ENCODE results near the gene KIF6.

KIF6 gene

DNA sequence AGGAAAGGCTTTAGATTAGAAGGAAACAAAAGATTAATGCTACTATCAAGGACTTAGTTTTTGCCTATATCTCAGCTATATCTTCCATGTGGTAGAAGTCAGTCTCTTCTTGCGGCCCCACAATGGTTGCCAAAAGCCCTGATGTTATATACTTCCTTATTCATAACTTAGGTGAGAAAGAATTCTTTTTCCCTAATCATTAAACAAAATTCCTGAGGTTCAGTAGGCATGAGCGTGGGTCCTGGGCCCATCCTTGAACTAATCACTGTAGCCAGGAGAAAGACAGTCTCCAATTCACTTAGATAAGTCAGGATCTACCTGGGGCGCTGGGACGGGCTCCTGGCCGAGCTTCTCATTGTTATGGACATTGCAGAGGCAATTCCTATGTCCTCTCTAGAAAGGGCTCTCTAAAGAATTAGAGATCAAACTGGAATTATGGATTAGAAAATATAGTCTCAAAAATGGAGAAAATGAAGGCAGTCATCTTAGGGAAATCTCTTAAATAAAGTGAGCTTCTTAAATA, 134.3 kb downstream of the KIF6 start:
- no peak for DNase-seq

DNA sequence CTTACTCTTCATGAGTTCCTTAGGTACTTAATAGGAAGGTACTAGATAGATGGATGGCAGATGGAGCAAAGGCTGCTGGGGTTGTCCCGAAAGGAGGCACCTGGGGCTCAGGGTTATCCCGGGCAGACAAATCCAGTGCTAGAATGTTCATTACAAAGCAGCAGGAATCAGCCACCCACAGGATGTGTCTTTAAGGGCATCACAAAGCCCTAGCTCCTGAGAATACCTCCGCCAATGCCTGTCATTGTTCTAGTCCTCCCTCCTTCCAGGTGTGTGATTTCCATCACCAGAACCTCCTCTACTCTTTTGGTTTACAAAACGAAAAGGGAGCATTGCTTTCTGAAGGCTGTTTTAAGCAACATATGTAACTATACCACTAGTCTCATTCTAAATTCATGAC, 138.1 kb downstream of the KIF6 start:
- no peak for DNase-seq

- no peak for DNase-seq
Observed at GRCh38 chr6:39585641-39586040, 139.6 kb downstream of the KIF6 start.

GRCh38 chr6:39577446-39578165, 147.6 kb downstream of the KIF6 start:
- no peak for DNase-seq

DNA sequence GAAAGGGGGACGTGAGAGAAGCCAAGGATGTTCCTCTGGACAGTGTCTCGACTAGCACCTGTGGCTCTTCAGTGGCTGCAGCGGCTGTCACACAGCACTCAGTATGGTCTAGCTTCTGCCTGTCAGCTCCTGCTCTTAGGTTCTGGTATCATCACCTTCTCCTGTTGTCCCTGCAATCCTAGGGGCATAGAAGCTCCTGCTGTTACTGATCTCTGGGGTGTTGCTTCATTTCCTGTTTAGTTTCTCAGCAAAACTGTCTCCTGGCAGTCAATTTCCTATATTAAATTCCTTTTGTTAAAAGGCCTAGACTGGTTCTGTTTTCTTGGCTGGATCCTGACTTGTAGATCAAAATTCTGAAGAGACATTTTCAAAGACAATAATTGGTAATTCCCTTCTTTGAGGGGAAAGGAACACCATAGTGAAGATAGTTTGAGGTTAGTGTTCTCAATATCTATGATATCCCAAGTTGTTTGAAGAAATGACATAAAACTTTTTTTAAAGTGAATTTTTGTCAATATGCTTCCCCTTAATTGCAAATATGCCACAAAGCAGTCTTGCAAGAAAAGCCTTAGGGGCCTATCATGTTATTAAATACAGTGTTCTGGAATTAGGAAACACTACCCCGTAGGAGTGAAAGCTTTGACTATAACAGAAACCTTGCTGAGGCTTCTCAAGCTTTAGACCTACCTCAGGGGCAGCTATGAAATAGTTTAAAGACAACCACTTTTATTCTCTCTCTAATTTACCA, 148.5 kb downstream of the KIF6 start:
- no peak for DNase-seq

DNA sequence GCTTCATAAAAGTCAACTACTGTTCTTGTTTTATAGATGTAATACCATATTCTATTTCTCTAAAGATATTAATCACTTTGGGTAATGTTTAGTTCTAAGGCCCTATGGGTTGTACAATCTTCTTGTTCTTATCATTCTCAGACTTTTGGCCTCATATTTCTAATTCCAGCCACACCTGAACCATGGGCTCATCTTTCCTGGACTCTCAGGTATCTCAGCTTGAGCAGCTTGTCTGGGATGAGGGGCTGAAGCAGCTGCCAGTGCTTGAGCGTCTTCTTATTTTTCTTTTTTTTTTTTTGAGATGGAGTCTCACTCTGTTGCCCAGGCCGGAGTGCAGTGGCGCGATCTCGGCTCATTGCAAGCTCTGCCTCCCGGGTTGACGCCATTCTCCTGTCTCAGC, 150.2 kb downstream of the KIF6 start:
- DNase-seq = no peak

DNA sequence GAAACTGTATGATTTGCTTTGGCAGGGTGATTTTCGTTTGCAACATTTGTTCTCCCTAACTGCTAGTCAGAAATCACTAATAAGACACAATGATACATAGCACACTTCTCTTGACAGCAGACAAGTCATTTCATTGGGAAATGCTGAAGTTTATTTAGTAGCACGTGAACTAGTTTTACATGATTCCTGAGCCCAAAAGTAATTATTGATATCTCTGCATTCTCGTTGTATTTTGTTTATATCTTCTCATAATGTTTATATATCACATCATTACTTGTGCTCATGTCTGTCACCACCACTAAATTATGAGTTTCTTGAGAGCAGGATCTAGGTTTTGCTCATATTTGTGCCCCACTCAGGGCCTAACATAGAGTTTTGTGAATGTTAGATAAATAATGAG, 151.7 kb downstream of the KIF6 start:
- DNase-seq = no peak

DNA sequence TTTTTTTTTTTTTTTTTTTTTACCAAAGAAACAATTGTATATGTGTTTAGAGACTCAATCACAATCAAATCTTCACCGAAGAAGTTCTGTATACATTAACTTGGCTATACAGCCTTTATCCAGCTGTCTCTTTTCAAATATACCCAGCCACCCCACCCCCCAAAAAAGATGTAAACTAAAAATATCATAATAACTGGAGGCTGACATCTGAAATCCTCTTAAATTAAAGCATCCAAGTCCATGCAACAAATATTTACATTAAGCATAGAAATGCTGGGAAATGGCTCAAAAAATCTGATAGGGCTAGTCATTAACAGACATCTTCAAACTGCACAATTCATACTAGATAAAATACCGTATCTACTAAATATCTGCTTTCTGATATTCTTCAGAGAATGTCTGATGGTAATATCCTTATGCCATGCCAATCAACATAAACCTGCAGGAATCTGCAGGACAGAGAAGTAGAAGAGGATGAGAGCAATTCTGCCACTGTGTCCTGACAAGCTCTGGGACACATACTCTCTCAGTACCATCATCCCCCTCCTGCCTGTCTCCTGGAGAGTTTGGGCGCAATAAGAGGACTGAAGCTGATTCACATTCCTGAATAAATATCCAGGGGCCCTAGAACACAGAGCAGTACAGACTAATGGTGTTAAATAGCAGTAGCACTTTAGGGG, 152.4 kb downstream of the KIF6 start:
- no peak for DNase-seq

DNA sequence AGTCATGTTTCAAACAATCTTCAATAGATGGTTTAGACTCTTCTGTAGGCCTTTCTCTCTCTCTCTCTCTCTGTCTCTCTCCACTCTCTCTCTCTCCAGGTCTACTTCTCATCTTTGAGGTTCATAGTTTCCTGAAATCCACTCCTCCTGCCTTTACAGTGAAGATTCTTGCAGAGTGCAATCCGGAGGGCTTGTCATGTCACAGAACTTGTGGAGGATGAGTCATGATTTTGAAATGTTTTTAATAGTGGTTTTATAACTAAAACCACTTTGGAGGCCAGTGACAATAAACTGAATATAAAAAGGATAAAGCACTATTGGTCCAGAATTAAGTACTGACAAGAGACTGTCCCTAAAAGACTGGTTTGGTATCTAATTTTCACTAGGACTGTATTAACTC, 156.3 kb downstream of the KIF6 start:
- DNase-seq = no peak

DNA sequence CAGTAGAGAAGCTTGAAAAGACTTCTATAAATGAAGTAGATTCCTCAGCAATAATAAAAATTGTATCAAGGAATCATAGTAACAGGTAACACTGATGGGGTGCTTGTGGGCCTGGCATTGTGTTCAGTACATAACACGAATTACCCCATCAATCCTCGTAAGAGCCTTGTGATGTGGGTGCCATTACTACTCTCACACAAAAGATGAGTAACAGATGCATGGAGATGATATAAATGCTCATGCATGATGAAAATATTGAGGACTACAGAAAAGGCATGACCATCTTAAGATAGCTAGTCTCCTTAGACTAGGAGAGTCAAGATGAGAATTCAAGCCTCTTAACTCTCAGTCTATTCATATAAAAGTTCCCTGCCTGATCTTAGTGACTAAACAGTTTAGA, 158.1 kb downstream of the KIF6 start:
- no peak for DNase-seq

DNA sequence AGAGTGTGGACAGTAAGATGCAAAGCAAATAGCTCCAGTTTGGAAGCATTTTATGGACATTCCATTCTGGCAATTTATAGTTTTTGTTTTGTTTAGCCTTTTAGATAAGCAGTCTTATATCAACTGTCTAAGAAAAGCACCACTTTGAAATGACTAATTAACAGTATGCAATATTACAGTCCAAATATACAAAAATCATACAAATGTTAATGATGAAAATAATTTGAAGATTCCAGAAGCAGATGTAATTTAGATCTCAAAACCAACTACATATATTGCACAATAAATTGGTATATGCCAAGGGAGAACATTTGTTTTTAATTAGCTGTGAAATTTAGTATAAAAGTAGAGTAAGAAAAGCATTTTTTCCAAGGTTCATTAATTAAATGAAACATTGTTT, 158.8 kb downstream of the KIF6 start:
- DNase-seq = no peak

GRCh38 chr6:39565956-39566355, 159.3 kb downstream of the KIF6 start:
- no peak for DNase-seq

GRCh38 chr6:39563566-39564311, 161.5 kb downstream of the KIF6 start:
- DNase-seq = no peak

GRCh38 chr6:39561536-39562266, 163.5 kb downstream of the KIF6 start:
- DNase-seq = no peak

GRCh38 chr6:39560915-39561314, 164.3 kb downstream of the KIF6 start:
- no peak for DNase-seq

DNA sequence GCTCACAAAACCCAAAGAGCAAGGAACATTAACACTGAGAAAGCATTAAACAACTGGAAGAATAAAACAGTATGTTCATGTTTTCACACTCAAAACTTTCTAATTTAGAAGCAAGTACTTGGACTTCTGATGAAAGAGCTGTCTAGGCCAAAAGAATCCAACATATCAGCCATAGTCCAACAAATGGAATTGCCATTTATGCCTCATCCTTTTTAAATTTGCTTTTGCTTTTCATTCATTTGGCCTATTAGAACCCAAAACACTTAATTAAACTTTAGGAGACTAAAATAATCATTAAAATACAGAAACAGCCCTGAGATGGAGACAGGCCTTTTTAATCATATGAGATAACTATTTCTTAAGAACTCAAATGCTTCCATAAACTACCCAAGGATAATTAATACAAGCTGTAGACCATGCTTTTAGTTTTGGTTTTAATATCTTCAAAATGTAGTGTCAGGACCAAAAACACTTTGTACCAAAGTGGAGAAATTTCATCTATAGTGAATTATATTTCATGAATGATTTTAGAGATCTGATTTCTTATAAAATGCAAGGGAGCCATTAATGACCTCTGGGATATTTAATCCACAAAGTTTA, 166.5 kb downstream of the KIF6 start:
- DNase-seq = no peak

DNA sequence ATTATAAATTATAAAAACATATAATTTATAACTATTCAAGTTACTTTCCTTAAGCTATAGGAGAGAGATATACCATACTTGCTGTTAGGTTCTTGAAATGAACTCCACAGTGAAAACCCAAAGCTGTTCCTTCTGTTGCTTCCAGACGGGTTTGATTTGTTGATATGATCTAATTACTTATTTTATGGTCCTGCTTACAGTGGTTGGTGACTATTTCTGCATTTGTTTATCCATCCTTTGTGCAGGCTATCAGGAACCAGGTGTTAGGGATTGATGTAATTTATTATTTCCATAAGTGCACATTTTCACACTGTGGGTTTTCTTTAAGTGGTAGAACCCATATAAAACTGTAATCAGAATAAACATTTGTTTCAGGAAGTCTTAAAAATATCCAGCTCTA, 167.1 kb downstream of the KIF6 start:
- DNase-seq = no peak

- DNase-seq = no peak
Observed at GRCh38 chr6:39555136-39555535, 170.1 kb downstream of the KIF6 start.

DNA sequence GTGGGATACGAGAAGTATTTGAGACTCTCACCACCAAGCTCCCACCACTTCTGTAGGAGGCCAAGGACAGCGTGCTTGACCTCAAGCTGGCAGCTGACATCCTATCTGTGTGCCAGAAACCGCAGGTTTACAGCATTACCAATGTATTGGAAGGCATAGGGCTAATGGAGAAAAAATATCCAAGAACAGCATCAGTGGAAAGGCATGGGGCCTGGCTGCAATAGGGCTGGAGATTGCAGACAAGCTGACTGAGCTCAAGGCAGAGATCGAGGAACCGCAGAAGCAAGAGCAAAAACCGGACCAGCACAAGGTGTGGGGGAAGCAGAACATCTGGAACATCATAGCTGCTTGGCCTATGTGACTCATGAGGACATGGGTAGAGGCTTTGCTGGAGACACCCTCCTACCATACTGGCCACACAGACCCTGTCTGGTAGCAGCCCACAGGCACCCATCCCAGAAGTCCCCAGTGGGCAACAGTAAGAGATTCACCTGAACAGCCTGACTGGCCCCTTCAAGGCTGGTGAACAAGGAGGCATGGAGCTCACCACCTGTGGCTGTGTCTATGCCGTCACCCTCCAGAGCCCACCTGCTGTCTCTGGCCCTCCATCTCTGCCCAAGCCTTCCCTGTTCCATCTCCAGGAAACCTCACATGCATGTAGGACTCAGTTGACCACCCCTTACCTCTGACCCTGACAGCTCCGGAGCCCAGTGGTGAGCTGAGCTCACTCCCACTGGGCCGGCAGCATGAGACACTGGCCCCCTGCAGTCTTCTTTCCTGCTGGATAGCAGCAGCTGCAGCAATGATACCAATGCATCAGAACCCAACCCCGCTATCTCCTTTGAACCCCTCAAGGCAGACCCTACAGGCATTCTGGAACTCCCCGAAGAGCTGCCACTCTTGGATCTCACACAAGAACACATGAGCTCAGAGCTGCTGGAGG, 171.1 kb downstream of the KIF6 start:
- DNase-seq = no peak

GRCh38 chr6:39553029-39553428, 172.2 kb downstream of the KIF6 start:
- no peak for DNase-seq

DNA sequence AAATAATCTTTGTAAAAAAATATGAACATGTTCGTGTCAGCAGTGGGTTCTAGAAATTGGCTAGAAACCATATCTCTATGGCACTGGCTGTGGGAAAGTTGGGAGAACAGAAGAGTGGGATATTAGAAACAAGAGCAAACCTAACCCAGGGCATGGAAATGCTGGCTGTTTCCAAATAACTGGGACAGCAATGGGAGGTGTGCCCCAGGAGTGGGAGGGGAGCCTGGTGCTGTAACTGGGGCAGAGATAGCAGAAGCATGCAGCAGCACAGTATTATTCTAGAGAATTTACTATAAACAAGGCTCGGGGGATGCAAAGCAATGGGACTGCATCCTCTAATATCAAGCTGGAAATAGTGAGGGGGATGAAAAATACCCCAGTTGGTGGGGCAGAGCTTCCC, 175.0 kb downstream of the KIF6 start:
- no peak for DNase-seq
